ENCODE measurements around the gene ADAMTS6. TPM values are rescaled to one million over a fixed set of nuclear protein-coding genes. Genes with fewer than 3 reads are reported as not detected.

Gene ADAMTS6
- total RNA-seq, 1 experiment from 2014 or later, result 0.23 TPM

GRCh38 chr5:65255294-65255693 lies 226.4 kb downstream of the ADAMTS6 start:
- Mint-ChIP-seq H3K27me3 (ENCODE audit: insufficient read depth, unreplicated experiment) (peaks cover 5% of the 10 kb centered on the region), H3K27ac (ENCODE audit: unreplicated experiment) (no peak overlapping the region), H3K4me3 (ENCODE audit: unreplicated experiment) (no peak overlapping the region), H3K36me3 (ENCODE audit: insufficient read depth, unreplicated experiment) (no peaks in the 10 kb centered on the region), H3K9me3 (ENCODE audit: unreplicated experiment) (no peaks in the 10 kb centered on the region), H3K4me1 (ENCODE audit: low read depth, unreplicated experiment) (no peaks in the 10 kb centered on the region)
- ChIA-PET POLR2A (no interaction called here), CTCF (no interaction called here)
- H3K36me3 ChIP-seq (ENCODE audit: control insufficient read depth, insufficient read depth, low read length), result no peaks in the 10 kb centered on the region
- no TSS peak for BruUV-seq (replicated peaks)
- H3K4me3 ChIP-seq (ENCODE audit: low read depth, low read length), result no peak overlapping the region
- TF ChIP-seq CTCF (IDR thresholded peaks at IDR 0.05; ENCODE audit: insufficient read depth in 1 of 2, low read depth in 1 of 2, low read length in 1 of 2, severe bottlenecking in 1 of 2, unreplicated experiment in 1 of 2), result no peak
- H3K4me1 ChIP-seq, result no peaks in the 10 kb centered on the region
- H3K9me3 ChIP-seq, result no peaks in the 10 kb centered on the region; the same call in 1 of the 2 replicates
- intact Hi-C loops (cut with micrococcal nuclease; ENCODE audit: unreplicated experiment), result loop anchor here (5.0 kb wide), 1 partner anchor 153 kb away; no protein-coding TSS in a partner anchor
- no peak for DNase-seq
- H3K27me3 ChIP-seq (replicated peaks; ENCODE audit: control insufficient read depth, insufficient read depth, low read length), result no peaks in the 10 kb centered on the region

- Histone ChIP-seq H3K4me1 (no peaks in the 10 kb centered on the region), H3K9me3 (no peaks in the 10 kb centered on the region; the same call in 1 of the 2 replicates), H3K4me3 (ENCODE audit: low read depth, low read length) (no peak overlapping the region), H3K36me3 (ENCODE audit: control insufficient read depth, insufficient read depth, low read length) (no peaks in the 10 kb centered on the region), H3K27me3 (replicated peaks; ENCODE audit: control insufficient read depth, insufficient read depth, low read length) (no peaks in the 10 kb centered on the region)
- intact Hi-C loops (cut with micrococcal nuclease; ENCODE audit: unreplicated experiment), result no loop called here
- no TSS peak for BruUV-seq (replicated peaks)
- Mint-ChIP-seq H3K9me3 (ENCODE audit: unreplicated experiment) (no peaks in the 10 kb centered on the region), H3K4me3 (ENCODE audit: unreplicated experiment) (no peak overlapping the region), H3K36me3 (ENCODE audit: insufficient read depth, unreplicated experiment) (no peaks in the 10 kb centered on the region), H3K27ac (ENCODE audit: unreplicated experiment) (no peak overlapping the region), H3K4me1 (ENCODE audit: low read depth, unreplicated experiment) (no peaks in the 10 kb centered on the region), H3K27me3 (ENCODE audit: insufficient read depth, unreplicated experiment) (peaks cover 5% of the 10 kb centered on the region)
- ChIA-PET CTCF (no interaction called here), POLR2A (no interaction called here)
- TF ChIP-seq CTCF (IDR thresholded peaks at IDR 0.05; ENCODE audit: insufficient read depth in 1 of 2, low read depth in 1 of 2, low read length in 1 of 2, severe bottlenecking in 1 of 2, unreplicated experiment in 1 of 2), result no peak
- no peak for DNase-seq
Observed at GRCh38 chr5:65252977-65253376, 228.7 kb downstream of the ADAMTS6 start.

GRCh38 chr5:65248896-65249295 lies 232.8 kb downstream of the ADAMTS6 start:
- BruUV-seq (replicated peaks), result no TSS peak
- Mint-ChIP-seq H3K4me3 (ENCODE audit: unreplicated experiment) (no peak overlapping the region), H3K9me3 (ENCODE audit: unreplicated experiment) (no peaks in the 10 kb centered on the region), H3K36me3 (ENCODE audit: insufficient read depth, unreplicated experiment) (no peaks in the 10 kb centered on the region), H3K27me3 (ENCODE audit: insufficient read depth, unreplicated experiment) (no peaks in the 10 kb centered on the region), H3K4me1 (ENCODE audit: low read depth, unreplicated experiment) (peaks cover 14% of the 10 kb centered on the region), H3K27ac (ENCODE audit: unreplicated experiment) (no peak overlapping the region)
- intact Hi-C loops (cut with micrococcal nuclease; ENCODE audit: unreplicated experiment), result no loop called here
- Histone ChIP-seq H3K27me3 (replicated peaks; ENCODE audit: control insufficient read depth, insufficient read depth, low read length) (no peaks in the 10 kb centered on the region), H3K4me1 (peaks cover 9% of the 10 kb centered on the region; the same call in 1 of the 2 replicates), H3K9me3 (no peaks in the 10 kb centered on the region), H3K36me3 (ENCODE audit: control insufficient read depth, insufficient read depth, low read length) (no peaks in the 10 kb centered on the region), H3K4me3 (ENCODE audit: low read depth, low read length) (no peak overlapping the region)
- CTCF ChIA-PET, result no interaction called here
- no peak for TF ChIP-seq CTCF (IDR thresholded peaks at IDR 0.05; ENCODE audit: insufficient read depth in 1 of 2, low read depth in 1 of 2, low read length in 1 of 2, severe bottlenecking in 1 of 2, unreplicated experiment in 1 of 2)
- POLR2A ChIA-PET, result no interaction called here
- DNase-seq, result no peak
